Fibroblast of lung (primary cell): Measurements from ENCODE around the gene NRTN.

Experiments
- EZH2 ChIP-seq: IDR thresholded peaks from 2 replicates; pipeline ENCODE4 v1.5.1; 2012; ENCODE audit warnings: low read length, control low read depth, mild to moderate bottlenecking; ENCODE audit errors: missing control alignments
- TF ChIP-seq, protein P1 (sequence below), 2 donors: IDR thresholded peaks in 1 of 2; conservative IDR thresholded peaks in 1 of 2; 1 replicate in 1 of 2; 2 replicates in 1 of 2; pipeline ENCODE4 v1.5.1; 2011 to 2012; ENCODE audit warnings: low read length in 2 of 2, control low read depth in 1 of 2, inconsistent platforms in 1 of 2, low read depth in 1 of 2, mild to moderate bottlenecking in 1 of 2

DNA sequence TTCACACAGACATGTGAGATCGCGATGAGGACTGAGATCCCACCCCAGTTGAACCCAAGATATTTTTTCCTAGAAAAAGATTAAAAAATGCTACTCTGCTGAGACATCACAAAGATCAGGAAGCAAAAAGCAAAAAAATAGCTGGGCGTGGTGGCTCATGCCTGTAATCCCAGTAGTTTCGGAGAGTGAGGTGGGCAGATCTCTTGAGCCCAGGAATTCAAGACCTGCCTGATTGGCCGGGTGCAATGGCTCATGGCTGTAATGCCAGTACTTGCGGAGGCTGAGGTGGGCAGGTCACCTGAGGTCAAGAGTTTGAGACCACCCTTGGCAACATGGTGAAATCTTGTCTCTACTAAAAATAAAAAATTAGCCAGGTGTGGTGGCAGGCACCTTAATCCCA is 45.3 kb downstream of the NRTN start:
- no peak for TF ChIP-seq EZH2
- TF ChIP-seq, protein P1, sequence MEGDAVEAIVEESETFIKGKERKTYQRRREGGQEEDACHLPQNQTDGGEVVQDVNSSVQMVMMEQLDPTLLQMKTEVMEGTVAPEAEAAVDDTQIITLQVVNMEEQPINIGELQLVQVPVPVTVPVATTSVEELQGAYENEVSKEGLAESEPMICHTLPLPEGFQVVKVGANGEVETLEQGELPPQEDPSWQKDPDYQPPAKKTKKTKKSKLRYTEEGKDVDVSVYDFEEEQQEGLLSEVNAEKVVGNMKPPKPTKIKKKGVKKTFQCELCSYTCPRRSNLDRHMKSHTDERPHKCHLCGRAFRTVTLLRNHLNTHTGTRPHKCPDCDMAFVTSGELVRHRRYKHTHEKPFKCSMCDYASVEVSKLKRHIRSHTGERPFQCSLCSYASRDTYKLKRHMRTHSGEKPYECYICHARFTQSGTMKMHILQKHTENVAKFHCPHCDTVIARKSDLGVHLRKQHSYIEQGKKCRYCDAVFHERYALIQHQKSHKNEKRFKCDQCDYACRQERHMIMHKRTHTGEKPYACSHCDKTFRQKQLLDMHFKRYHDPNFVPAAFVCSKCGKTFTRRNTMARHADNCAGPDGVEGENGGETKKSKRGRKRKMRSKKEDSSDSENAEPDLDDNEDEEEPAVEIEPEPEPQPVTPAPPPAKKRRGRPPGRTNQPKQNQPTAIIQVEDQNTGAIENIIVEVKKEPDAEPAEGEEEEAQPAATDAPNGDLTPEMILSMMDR (conservative IDR thresholded peaks at IDR 0.05 in 1 of 2, IDR thresholded peaks at IDR 0.05 in 1 of 2; ENCODE audit: low read depth in 1 of 2, low read length in 2 of 2) = no peak
